HG02763 (cell line): ENCODE measurements around the gene PNPLA3.
A peak's percentile ranks its signal among the peaks of the same experiment; 100 is the strongest.

ENCODE experiments used
- ATAC-seq: cut with Tn5 transposase; IDR thresholded peaks from one replicate; pipeline ENCODE4 v1.9.1; 2021; ENCODE audit warnings: mild to moderate bottlenecking, moderate library complexity; ENCODE audit not compliant: unreplicated experiment

The PNPLA3 gene

GRCh38 chr22:43921370-43921769, 2.2 kb upstream of the PNPLA3 start:
- no peak for ATAC-seq

- ATAC-seq = no peak
Measured at GRCh38 chr22:43922123-43922522, 1.5 kb upstream of the PNPLA3 start.

- no peak for ATAC-seq
Measured at GRCh38 chr22:43923191-43923590, 414 bp upstream of the PNPLA3 start.

- ATAC-seq = no peak
Measured at GRCh38 chr22:43924877-43925276, 1.3 kb downstream of the PNPLA3 start.

GRCh38 chr22:43925433-43926348, 2.1 kb downstream of the PNPLA3 start:
- no peak for ATAC-seq

GRCh38 chr22:43926349-43926710, 2.7 kb downstream of the PNPLA3 start:
- no peak for ATAC-seq

- ATAC-seq = no peak
Measured at GRCh38 chr22:43928468-43928867, 4.9 kb downstream of the PNPLA3 start.

- ATAC-seq = no peak
Measured at GRCh38 chr22:43928908-43929307, 5.3 kb downstream of the PNPLA3 start.

GRCh38 chr22:43931771-43932170, 8.2 kb downstream of the PNPLA3 start:
- no peak for ATAC-seq

- ATAC-seq = no peak
Measured at GRCh38 chr22:43941449-43941848, 17.8 kb downstream of the PNPLA3 start.

GRCh38 chr22:43944670-43945430, 21.2 kb downstream of the PNPLA3 start:
- no peak for ATAC-seq

GRCh38 chr22:43945632-43946383, 22.2 kb downstream of the PNPLA3 start:
- ATAC-seq = no peak

- ATAC-seq = no peak
Measured at GRCh38 chr22:43946384-43946667, 22.7 kb downstream of the PNPLA3 start.

- no peak for ATAC-seq
Measured at GRCh38 chr22:43948836-43949406, 25.3 kb downstream of the PNPLA3 start.

- no peak for ATAC-seq
Measured at GRCh38 chr22:43951391-43951790, 27.8 kb downstream of the PNPLA3 start.

- ATAC-seq = no peak
Measured at GRCh38 chr22:43951966-43952365, 28.4 kb downstream of the PNPLA3 start.

GRCh38 chr22:43953988-43954785, 30.6 kb downstream of the PNPLA3 start:
- no peak for ATAC-seq

- ATAC-seq = peak; percentile 92
Measured at GRCh38 chr22:43955040-43955882, 31.7 kb downstream of the PNPLA3 start, which contains the start of gene SAMM50. TSS of gene SAMM50 (plus strand) at chr22:43955442. CDS start at chr22:43955578, 136 bp downstream.
